Peyer's patch (tissue), 4 donors: ENCODE results near the gene PRL. TPM values are rescaled to one million over a fixed set of nuclear protein-coding genes. Genes with fewer than 3 reads are reported as not detected.

Source experiments
- DNase-seq, 3 donors: peaks; one replicate each; pipeline ENCODE4 v3.0.0-alpha.2; 2017 to 2019
- H3K27ac ChIP-seq, 4 donors: fragments of 200-600 bp; sonication (generic); one replicate each; pipeline ENCODE4 v1.5.1; 2016 to 2019
- H3K27me3 ChIP-seq, 2 donors: fragments of 200-600 bp; sonication (generic); one replicate each; pipeline ENCODE4 v1.5.1; 2019
- H3K36me3 ChIP-seq, 3 donors: fragments of 200-600 bp; sonication (generic); one replicate each; pipeline ENCODE4 v1.5.1; 2016 to 2019
- H3K4me1 ChIP-seq, 4 donors: fragments of 200-600 bp; sonication (generic); one replicate each; pipeline ENCODE4 v1.5.1; 2016 to 2019
- H3K4me3 ChIP-seq, 4 donors: fragments of 200-600 bp; sonication (generic); 1 replicate in 3 of 4; 2 replicates in 1 of 4; pipeline ENCODE4 v1.5.1; 2016 to 2019; ENCODE audit warnings: mild to moderate bottlenecking in 1 of 4
- H3K9me3 ChIP-seq, 4 donors: fragments of 200-600 bp; sonication (generic); one replicate each; pipeline ENCODE4 v1.5.1; 2016 to 2019; ENCODE audit warnings: mild to moderate bottlenecking in 1 of 4
- POLR2A ChIP-seq, 2 donors: fragments of 450-650 bp; IDR thresholded peaks; one replicate each; pipeline ENCODE4 v1.5.1; 2017; ENCODE audit warnings: antibody characterized with exemption in 2 of 2, mild to moderate bottlenecking in 2 of 2, moderate library complexity in 2 of 2
- total RNA-seq, 4 donors: library from RNA; depleted of rRNA; stranded (reverse); fragments of >200 nt; gene quantifications; one replicate each; pipeline ENCODE4 v1.1.0, GENCODE V29; 2016
- TF ChIP-seq, protein P1 (sequence below), 6 experiments: fragments of 450-650 bp in 4 of 6; fragments of 200-600 bp in 2 of 6; sonication (generic) in 1 of 6; IDR thresholded peaks; one replicate each; pipeline ENCODE4 v1.5.1; 2017 to 2019; ENCODE audit warnings: antibody characterized with exemption in 6 of 6, mild to moderate bottlenecking in 3 of 6, moderate library complexity in 1 of 6

PRL gene
- total RNA-seq, 4 donors from 2014 or later, result not detected

DNA sequence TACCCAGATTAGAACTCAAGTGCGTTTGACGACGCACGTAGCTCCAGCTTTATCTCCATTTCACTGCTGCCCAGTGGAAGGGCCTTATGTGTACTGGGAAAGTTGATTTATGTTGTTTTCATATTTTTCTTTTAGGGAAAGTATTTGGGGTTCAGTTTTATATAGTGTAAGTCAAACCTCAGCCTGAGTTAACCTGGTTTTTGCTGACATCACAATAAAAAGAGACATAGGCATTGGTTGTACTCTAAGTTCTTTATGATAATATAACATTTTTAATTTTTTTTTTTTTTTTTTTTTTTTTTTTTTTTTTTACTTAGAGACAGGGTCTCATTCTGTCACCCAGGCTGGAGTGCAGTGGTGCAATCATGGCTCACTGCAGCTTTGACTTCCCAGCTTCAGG, 34.1 kb upstream of the PRL start:
- Histone ChIP-seq H3K4me3 (no peak overlapping the region), H3K36me3 (no peaks in the 10 kb centered on the region), H3K27me3 (no peaks in the 10 kb centered on the region), H3K4me1 (no peaks in the 10 kb centered on the region), H3K9me3 (no peaks in the 10 kb centered on the region), H3K27ac (no peak overlapping the region)
- no peak for TF ChIP-seq POLR2A (IDR thresholded peaks at IDR 0.05)
- TF ChIP-seq, protein P1, sequence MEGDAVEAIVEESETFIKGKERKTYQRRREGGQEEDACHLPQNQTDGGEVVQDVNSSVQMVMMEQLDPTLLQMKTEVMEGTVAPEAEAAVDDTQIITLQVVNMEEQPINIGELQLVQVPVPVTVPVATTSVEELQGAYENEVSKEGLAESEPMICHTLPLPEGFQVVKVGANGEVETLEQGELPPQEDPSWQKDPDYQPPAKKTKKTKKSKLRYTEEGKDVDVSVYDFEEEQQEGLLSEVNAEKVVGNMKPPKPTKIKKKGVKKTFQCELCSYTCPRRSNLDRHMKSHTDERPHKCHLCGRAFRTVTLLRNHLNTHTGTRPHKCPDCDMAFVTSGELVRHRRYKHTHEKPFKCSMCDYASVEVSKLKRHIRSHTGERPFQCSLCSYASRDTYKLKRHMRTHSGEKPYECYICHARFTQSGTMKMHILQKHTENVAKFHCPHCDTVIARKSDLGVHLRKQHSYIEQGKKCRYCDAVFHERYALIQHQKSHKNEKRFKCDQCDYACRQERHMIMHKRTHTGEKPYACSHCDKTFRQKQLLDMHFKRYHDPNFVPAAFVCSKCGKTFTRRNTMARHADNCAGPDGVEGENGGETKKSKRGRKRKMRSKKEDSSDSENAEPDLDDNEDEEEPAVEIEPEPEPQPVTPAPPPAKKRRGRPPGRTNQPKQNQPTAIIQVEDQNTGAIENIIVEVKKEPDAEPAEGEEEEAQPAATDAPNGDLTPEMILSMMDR (IDR thresholded peaks at IDR 0.05), result no peak
- DNase-seq, result no peak

DNA sequence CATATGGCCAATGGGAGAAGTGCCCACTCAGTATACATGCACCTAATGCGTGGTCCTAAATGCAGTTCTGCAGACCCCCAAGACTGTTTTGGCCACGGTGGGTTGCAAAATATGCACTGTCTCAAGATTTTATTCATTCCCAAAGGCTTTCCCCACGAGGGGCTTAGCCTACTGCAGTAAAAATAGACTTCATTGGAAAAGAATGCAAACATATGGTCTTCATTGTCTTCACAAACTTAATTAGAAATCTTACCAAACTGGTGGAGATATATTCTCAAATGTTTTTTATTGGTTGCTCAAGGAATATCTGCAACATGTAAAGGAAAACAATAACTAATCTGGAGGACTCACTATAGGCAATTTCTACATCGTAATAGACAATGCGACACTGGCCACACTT, 31.6 kb upstream of the PRL start:
- no peak overlapping the region for H3K4me3 ChIP-seq
- no peak for DNase-seq
- TF ChIP-seq, protein P1 (IDR thresholded peaks at IDR 0.05), result no peak
- no peak for TF ChIP-seq POLR2A (IDR thresholded peaks at IDR 0.05)
- no peak overlapping the region for H3K27ac ChIP-seq
- no peaks in the 10 kb centered on the region for H3K27me3 ChIP-seq
- no peaks in the 10 kb centered on the region for H3K9me3 ChIP-seq
- H3K36me3 ChIP-seq, result no peaks in the 10 kb centered on the region
- H3K4me1 ChIP-seq, result no peaks in the 10 kb centered on the region

DNA sequence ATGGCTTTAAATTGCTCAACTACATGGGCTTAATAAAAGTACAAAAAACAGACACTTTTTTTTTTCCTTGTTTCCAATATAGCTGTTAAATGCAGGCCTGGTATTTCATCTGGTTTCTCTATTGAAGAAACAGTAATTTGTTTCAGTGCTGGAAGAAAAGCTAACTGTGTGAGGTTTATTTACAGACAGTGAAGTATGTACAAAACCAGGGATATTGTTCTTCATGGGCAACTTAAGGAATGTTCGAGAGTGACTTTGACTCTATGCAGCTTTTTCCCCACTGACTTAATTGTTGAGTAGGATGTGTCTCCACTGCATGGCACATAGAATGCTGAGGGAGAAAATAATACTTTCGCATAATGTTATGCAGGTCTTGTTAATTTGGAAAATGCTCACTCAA, 31.0 kb upstream of the PRL start:
- H3K4me3 ChIP-seq, result no peak overlapping the region
- H3K36me3 ChIP-seq, result no peaks in the 10 kb centered on the region
- H3K4me1 ChIP-seq, result no peaks in the 10 kb centered on the region
- H3K27ac ChIP-seq, result no peak overlapping the region
- H3K27me3 ChIP-seq, result no peaks in the 10 kb centered on the region
- H3K9me3 ChIP-seq, result no peaks in the 10 kb centered on the region
- DNase-seq, result no peak
- TF ChIP-seq, protein P1 (IDR thresholded peaks at IDR 0.05), result no peak
- no peak for TF ChIP-seq POLR2A (IDR thresholded peaks at IDR 0.05)

DNA sequence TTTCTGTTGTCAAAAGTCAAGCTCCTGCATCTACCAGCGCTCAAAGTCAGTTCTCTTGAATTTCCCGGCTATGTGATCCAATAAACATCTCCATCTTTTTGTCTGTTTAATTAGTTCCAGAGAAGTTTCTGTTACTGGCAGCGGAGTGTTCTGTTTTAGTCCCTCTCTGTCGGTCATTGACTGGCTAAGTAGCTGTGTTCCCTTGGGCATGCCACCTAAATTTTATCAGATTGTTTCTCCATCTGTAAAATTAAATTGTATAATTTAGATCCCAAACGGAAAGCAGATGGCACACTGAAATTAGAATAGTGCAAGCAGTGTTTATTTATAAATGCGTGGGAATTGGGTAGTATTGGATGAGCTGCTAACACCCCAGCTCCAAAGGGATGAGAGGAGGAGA, 29.7 kb upstream of the PRL start:
- TF ChIP-seq, protein P1 (IDR thresholded peaks at IDR 0.05), result no peak
- TF ChIP-seq POLR2A (IDR thresholded peaks at IDR 0.05), result no peak
- H3K27ac ChIP-seq, result no peak overlapping the region
- H3K4me3 ChIP-seq, result no peak overlapping the region
- DNase-seq, result no peak
- H3K9me3 ChIP-seq, result no peaks in the 10 kb centered on the region
- H3K36me3 ChIP-seq, result no peaks in the 10 kb centered on the region
- H3K27me3 ChIP-seq, result no peaks in the 10 kb centered on the region
- no peaks in the 10 kb centered on the region for H3K4me1 ChIP-seq

DNA sequence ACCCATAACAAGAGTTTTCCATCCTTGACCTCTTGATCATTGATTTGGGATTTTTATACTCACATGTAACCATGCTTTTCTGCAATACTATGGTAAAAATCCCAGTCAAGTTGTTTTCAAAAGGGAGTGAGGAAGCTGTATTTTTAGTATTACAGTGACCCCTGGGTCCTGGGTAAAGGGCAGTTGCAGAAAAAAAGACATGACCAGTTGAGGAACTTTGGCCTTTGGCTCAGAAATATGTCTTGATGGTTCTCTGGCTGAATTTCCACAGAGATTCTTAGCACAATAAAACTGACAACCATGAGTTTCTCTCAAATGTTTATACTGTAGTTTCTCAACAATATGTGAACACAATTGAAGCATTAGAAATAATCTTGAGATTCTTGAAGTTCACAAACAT, 28.6 kb upstream of the PRL start:
- Histone ChIP-seq H3K27me3 (no peaks in the 10 kb centered on the region), H3K36me3 (no peaks in the 10 kb centered on the region), H3K9me3 (no peaks in the 10 kb centered on the region), H3K27ac (no peak overlapping the region), H3K4me3 (no peak overlapping the region), H3K4me1 (no peaks in the 10 kb centered on the region)
- TF ChIP-seq, protein P1 (IDR thresholded peaks at IDR 0.05), result no peak
- no peak for DNase-seq

DNA sequence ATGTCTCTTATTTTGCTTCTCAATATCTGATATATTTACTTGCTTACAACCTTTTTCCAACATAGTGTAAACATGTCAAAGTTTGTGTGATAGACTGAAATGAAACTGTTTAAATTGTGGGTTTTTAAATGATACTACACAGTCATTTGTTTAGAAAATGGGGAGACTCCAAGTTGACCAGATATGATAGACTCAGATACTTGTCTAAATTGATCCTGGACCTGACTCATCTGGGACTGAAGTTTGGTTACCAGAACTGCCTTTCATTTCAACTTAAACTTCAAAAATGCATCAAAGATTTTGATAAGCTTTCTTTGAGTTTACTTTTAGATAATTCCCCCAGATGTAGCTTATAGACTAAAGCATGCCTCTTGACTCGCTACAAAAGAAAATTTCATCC, 27.0 kb upstream of the PRL start:
- Histone ChIP-seq H3K27me3 (no peaks in the 10 kb centered on the region), H3K27ac (no peak overlapping the region), H3K9me3 (no peaks in the 10 kb centered on the region), H3K36me3 (no peaks in the 10 kb centered on the region), H3K4me3 (no peak overlapping the region), H3K4me1 (no peaks in the 10 kb centered on the region)
- TF ChIP-seq POLR2A (IDR thresholded peaks at IDR 0.05), result no peak
- TF ChIP-seq, protein P1 (IDR thresholded peaks at IDR 0.05), result no peak
- DNase-seq, result no peak
